NCI-H2171 treated with DMSO at 0.1 percent for 48 hours (cell line): ENCODE data around the gene ZNF808.
A peak's percentile ranks its signal among the peaks of the same experiment; 100 is the strongest.
"Not testable (repeated sequence)": the region's sequence is repeated elsewhere in the genome, so short reads cannot be mapped to it uniquely, and the experiment has no call there.

Experiments
- DNase-seq: peaks from one replicate; lab custom pipeline; 2025; lab: John Stamatoyannopoulos, UW

Gene ZNF808

DNA sequence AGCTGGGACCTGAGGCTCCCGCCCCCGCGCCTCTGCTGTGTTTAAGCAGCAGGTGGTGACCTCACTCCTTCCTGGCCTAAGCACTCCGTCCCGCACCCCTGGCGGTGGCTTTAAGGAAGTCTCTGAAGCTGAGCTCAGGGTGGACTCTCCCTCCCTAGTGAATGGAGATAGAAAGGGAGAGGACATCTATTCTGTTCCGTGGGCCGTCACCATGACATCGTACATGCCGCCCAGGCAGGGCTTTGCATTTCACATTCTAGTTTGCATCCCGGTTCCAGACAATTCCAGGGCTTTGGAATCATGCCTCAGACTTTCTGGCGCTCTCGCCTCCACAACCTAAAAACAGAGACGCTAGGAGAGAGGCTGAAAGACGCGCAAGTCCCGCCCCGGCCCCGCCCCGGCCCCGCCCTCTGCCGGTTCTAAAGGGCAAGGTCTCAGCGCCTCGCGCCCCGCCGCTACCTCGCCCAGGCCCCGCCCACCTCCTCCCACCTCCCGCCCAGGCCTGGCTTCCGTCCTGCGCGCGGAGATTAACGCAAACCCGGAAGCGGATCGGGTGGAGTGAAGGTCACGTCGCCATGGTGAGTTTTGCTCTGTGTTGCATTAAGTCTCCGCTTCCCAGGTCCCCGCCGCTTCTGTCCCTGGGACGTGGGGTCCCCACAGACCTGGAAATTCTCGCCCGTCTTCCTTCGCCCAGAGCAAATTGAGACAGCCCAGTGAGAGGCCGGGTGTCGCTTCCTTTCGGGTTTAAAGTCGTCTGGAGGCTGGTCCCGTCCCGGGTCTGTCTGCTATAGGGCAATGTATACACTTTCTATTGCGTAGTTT, at the start of gene ZNF808:
Gene ZNF808, plus strand, starts transcription at position 535 of the 822 bp plus-strand sequence. CDS start 15,617 bp downstream, outside the sequence.
- peak; percentile 86 for DNase-seq

GRCh38 chr19:52484111-52484743, 43.2 kb upstream of the ZNF808 start:
- not testable (repeated sequence) for DNase-seq

GRCh38 chr19:52485064-52485463, 42.4 kb upstream of the ZNF808 start:
- not testable (repeated sequence) for DNase-seq

DNA sequence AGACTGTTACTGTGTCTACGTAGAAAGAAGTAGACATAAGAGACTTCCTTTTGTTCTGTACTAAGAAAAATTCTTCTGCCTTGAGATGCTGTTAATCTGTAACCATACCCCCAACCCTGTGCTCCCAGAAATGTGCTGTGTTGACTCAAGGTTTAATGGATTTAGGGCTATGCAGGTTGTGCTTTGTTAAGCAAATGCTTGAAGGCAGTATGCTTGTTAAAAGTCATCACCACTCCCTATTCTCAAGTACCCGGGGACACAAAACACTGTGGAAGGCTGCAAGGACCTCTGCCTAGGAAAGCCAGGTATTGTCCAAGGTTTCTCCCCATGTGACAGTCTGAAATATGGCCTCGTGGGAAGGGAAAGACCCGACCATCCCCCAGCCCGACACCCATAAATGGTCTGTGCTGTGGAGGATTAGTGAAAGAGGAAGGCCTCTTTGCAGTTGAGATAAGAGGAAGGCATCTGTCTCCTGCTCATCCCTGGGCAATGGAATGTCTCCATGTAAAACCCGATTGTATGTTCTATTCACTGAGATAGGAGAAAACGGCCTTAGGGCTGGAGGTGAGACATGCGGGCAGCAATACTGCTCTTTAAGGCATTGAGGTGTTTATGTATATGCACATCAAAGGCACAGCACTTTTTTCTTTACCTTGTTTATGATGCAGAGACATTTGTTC, 41.8 kb upstream of the ZNF808 start:
- DNase-seq = not testable (repeated sequence)

- DNase-seq = no peak
Measured at GRCh38 chr19:52492201-52492993, 35.1 kb upstream of the ZNF808 start.

DNA sequence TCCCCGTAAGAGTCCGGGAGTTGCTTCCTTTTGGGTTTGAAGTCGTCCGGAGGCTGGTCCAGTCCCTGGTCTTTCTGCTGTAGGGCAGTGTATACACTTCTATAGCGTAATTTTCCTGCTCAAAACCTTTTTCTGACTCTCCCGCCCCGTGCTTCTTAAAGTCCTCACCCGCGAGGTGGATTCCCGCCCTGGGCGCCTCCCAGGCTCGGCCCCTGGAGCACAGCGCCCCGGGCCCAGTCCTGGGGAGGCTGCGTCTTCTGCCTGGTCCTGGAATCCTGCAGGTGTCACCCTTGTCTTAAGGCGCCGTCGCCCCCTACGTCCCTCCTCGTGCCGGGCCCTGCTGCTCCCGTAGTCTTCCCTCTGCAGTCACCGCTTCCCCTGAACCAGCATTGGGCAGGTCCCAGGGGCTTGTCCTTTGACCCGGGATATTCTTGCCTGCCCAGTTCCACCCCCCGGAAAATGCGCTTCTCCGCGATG, 34.4 kb upstream of the ZNF808 start:
- DNase-seq = no peak

DNA sequence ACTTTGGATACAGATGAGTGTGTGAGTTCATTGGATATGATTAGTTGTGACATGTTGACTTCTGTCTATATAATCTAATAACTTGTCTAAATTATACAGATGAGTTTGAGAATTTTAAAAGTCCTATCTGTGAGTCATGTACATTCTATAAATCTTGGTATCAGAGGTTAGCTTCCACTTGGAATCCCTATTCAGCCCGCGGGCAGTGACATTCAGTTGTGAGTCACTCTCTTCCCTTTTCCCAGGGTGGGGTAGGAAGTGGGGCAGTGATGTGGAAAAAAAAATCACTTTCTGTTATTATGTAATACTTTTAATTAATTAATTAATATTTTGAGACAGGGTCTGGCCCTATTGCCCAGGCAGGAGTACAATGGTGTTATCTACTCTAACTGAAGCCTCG, 33.0 kb upstream of the ZNF808 start:
- DNase-seq = no peak

DNA sequence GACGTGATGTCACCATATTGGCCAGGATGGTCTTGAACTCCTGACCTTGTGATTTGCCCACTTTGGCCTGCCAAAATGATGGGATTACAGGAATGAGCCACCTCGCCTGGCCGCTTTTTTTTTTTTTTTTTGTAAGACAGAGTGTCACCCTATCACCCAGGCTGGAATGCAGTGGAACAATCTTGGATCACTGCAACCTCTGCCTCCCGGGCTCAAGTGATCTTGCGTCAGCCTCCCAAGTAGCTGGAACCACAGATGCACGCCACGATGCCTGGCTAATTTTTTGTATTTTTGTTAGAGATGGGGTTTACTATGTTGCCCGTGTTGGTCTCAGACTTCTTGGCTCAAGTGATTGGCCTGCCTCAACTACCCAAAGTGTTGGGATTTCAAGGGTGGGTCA, 28.9 kb upstream of the ZNF808 start:
- DNase-seq = no peak

GRCh38 chr19:52500474-52500873, 27.0 kb upstream of the ZNF808 start:
- not testable (repeated sequence) for DNase-seq

- not testable (repeated sequence) for DNase-seq
Measured at GRCh38 chr19:52500991-52501390, 26.5 kb upstream of the ZNF808 start.

- DNase-seq = no peak
Measured at GRCh38 chr19:52507266-52507665, 20.2 kb upstream of the ZNF808 start.

- DNase-seq = no peak
Measured at GRCh38 chr19:52516191-52516590, 11.3 kb upstream of the ZNF808 start.

- no peak for DNase-seq
Measured at GRCh38 chr19:52518646-52519045, 8.8 kb upstream of the ZNF808 start.

DNA sequence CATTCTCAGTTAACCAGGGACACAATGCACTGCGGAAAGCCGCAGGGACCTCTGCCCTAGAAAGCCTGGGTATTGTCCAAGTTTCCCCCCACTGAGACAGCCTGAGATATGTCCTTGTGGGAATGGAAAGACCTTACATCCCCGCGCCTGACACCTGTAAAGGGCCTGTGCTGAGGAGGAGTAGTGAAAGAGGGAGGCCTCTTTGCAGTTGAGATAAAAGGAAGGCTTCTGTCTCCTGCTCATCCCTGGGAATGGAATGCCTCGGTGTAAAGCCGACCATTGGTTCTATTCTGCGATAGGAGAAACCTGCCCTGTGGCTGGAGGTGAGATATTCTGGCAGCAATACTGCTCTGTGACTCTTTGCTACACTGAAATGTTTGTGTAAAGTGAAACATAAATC, 8.3 kb upstream of the ZNF808 start:
- DNase-seq = not testable (repeated sequence)

- no peak for DNase-seq
Measured at GRCh38 chr19:52520013-52520412, 7.5 kb upstream of the ZNF808 start.

GRCh38 chr19:52522551-52522950, 4.9 kb upstream of the ZNF808 start:
- DNase-seq = no peak

GRCh38 chr19:52524086-52524485, 3.4 kb upstream of the ZNF808 start:
- no peak for DNase-seq

GRCh38 chr19:52527956-52528351, 486 bp downstream of the ZNF808 start:
- DNase-seq = no peak

DNA sequence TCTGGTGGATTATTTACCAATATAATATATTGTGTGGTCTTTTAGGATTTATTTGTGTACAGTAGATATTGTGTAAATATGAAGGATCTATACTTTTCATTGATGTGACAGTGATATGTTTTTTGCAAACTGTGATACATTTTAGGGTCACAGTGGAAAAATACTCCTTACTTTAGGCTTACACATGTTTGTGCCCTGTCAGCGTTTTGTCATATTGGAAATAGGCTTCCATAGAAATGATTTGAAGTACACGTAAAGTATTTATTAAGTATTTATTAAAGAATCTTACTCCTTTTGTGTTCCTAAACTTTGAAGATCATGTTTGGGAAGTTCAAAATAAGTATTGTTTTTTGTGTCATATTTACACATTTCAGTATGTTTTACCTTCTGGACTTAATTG, 5.0 kb downstream of the ZNF808 start:
- no peak for DNase-seq

GRCh38 chr19:52533901-52534300, 6.4 kb downstream of the ZNF808 start:
- DNase-seq = no peak

DNA sequence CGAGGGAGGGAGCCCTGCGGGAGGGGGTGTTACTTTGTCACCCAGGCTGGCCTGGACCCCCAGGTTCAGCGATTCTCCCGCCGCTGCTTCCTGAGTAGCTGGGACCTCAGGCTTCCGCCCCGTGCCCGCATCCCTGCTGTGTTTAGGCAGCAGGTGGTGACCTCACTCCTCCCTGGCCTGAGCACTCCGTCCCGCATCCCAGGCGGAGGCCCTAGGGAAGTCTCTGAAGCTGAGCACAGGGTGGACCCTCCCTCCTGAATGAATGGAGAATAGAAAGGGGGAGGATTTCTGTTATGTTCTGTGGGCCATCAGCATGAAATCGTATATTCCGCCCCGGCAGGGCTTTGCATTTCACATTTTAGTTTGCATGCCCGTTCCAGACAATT, 7.9 kb downstream of the ZNF808 start:
- not testable (repeated sequence) for DNase-seq
